AG04449 (cell line): ENCODE results near the gene LY6G6D.

Experiments used
- CTCF ChIA-PET: fragments of 350-600 bp; formaldehyde crosslinking; extraction: SDS; loops from one replicate; lab custom pipeline; 2021; ENCODE audit warnings: antibody characterized with exemption; lab: Yijun Ruan, JAX
- POLR2A ChIA-PET: fragments of 400-600, 350-600 bp; formaldehyde crosslinking; extraction: SDS; loops from one replicate; lab custom pipeline; 2020; ENCODE audit warnings: antibody characterized with exemption, inconsistent platforms; lab: Yijun Ruan, JAX
- DNase-seq: peaks from one replicate; pipeline ENCODE4 v3.0.0-alpha.2; 2010; ENCODE audit warnings: low read depth, low spot score
- H3K4me3 ChIP-seq: 2 replicates; pipeline ENCODE4 v1.5.1; 2011; ENCODE audit warnings: low read depth, mild to moderate bottlenecking, control low read depth, low read length
- TF ChIP-seq, protein P1 (sequence below): IDR thresholded peaks from one replicate; pipeline ENCODE4 v1.5.1; 2011; ENCODE audit warnings: mild to moderate bottlenecking, moderate library complexity, low read length, control low read depth, inconsistent platforms; ENCODE audit not compliant: insufficient read depth; ENCODE audit errors: missing control alignments

LY6G6D gene

DNA sequence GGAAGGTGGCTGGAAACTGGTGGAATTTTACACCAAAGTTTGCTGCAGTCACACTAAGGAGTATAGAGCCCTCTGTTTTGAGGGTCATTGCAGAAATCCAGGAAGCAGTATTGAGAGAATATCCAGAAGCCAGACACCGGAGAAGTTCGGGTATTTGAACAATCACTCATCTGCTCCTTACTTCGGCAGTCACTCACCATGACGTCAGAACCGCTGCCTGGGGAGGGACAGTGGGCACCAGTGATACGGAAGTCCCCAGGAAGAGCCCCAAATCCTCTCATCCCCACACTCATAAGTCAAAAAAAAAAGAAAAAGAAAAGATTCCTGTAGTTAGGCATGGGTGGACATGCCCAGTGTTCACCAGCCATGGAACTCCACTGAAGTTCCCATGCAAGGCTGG is 38.2 kb upstream of the LY6G6D start:
- TF ChIP-seq, protein P1, sequence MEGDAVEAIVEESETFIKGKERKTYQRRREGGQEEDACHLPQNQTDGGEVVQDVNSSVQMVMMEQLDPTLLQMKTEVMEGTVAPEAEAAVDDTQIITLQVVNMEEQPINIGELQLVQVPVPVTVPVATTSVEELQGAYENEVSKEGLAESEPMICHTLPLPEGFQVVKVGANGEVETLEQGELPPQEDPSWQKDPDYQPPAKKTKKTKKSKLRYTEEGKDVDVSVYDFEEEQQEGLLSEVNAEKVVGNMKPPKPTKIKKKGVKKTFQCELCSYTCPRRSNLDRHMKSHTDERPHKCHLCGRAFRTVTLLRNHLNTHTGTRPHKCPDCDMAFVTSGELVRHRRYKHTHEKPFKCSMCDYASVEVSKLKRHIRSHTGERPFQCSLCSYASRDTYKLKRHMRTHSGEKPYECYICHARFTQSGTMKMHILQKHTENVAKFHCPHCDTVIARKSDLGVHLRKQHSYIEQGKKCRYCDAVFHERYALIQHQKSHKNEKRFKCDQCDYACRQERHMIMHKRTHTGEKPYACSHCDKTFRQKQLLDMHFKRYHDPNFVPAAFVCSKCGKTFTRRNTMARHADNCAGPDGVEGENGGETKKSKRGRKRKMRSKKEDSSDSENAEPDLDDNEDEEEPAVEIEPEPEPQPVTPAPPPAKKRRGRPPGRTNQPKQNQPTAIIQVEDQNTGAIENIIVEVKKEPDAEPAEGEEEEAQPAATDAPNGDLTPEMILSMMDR = no peak
- POLR2A ChIA-PET = no interaction called here
- CTCF ChIA-PET = interaction anchor here (0.9 to 4.9 kb wide), 4 partner anchors 93 to 275 kb away, joined by 3 to 60 read pairs (median 12); no protein-coding TSS in a partner anchor
- DNase-seq = no peak
- H3K4me3 ChIP-seq = no peak overlapping the region

DNA sequence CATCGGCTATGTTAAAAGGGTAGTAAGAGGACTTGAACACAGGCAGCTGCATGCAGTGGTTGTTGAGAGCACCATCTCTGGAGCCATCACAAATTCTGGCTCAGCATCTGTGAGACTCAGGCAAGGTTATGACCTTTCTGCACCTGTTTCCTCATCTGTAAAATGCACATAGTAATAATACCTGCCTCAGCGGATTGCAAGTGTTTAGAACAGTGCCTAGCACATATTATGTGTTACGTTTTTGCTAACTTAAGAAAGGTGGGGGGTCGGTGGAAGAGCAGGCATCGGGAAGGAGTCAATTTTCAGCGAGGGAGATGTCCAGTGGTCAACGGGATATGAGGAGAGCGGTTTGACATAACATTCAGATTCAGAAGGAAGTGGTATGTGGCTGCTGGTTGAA is 37.2 kb upstream of the LY6G6D start:
- CTCF ChIA-PET = interaction anchor here (0.8 to 4.9 kb wide), 8 partner anchors 10 to 274 kb away, joined by 3 to 60 read pairs (median 8); partner anchors contain the start of gene NEU1
- DNase-seq = no peak
- H3K4me3 ChIP-seq = no peak overlapping the region
- TF ChIP-seq, protein P1 = no peak
- POLR2A ChIA-PET = no interaction called here

DNA sequence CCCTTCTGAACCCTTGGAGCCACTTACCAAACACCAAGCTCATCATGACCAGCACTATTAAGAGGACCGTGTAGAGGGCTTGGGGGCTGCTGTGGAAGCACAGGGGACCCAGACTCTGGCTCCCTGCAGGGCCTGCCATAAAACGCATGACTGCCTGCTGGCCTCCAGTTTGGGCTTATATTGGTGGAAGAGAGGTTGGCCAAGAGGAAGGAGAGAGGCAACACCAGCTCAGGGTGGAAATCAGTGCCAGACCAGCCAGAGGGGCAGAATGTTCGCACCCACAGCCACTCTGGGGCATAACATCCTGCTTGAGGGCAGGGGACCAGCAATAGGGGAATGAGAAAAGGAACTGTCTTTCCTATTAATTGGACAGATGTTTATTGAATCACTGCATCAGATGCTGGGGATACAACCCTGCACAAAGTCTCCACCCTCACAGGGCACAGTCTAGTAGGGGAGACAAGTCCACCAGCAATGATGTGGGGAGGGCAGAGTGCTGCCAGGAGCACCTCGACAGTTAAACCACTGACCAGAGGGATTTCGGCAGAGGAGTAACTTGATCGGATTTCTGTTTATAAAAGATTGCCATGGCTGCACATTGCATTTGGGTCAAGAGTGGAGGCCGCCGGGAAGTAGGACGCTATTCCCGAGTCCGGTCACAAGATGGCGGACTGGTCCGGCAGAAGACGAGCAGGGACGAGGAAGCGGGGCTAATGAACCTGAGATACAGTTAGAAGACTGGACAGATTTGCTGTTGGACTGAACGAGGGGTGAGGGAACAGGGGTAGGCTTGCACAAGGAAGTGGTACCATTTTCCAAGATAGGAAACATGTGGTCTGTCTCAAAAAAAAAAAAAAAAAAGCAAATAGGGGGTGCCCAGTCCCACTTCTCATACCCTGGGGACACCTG is 34.7 kb upstream of the LY6G6D start, which contains the start of gene LY6G5C:
Gene LY6G5C (minus strand): TSS at position 842 of the 909 bp plus-strand sequence. CDS start 694 bp downstream, at position 148.
- peak; percentile 64 for DNase-seq
- POLR2A ChIA-PET = interaction anchor here (0.6 to 1.1 kb wide), 3 partner anchors 67 to 147 kb away, joined by 3 to 4 read pairs (median 4); partner anchors contain the start of gene HSPA1B
- CTCF ChIA-PET = interaction anchor here (0.6 to 4.9 kb wide), 33 partner anchors 8 to 276 kb away, joined by 3 to 60 read pairs (median 5); partner anchors contain the start of genes ABHD16A, C6orf47, GPANK1 and HSPA1B
- TF ChIP-seq, protein P1 = peak; percentile 78
- H3K4me3 ChIP-seq = peak within 1 kb of the TSS; percentile 58

DNA sequence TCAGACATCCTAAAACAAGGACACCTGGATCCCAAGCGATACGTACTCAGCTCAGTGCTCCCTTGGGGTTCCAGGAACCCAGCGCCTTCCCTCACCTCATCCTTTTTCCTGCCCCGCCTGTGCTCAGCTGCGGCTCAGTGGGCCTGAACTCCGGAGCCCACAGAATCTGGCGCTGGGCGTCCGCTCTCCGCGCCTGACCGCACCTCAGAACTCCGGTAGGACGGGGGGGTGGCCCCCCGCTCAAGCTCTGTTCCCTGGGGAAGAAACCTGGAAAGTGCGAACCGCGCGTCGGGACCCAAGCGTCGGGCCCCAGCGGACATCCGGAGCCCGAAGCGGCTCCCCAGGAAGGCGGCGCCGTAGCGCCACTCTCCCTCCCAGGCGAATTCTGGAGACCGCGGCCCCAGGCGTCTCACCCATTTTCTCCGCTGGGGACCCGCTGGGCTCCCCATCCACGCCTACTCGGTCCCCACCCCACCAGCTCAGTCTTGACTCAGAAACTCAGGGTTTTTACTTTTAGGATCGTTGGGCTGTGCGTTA is 33.9 kb upstream of the LY6G6D start:
- POLR2A ChIA-PET = interaction anchor here (0.6 kb wide), 1 partner anchor 66 kb away, joined by 4 read pairs; no protein-coding TSS in a partner anchor
- H3K4me3 ChIP-seq = peak overlapping the region; percentile 58
- TF ChIP-seq, protein P1 = peak; percentile 21
- CTCF ChIA-PET = interaction anchor here (0.6 to 4.9 kb wide), 23 partner anchors 10 to 275 kb away, joined by 3 to 60 read pairs (median 6); partner anchors contain the start of genes ABHD16A, C6orf47, GPANK1 and HSPA1B
- no peak for DNase-seq

DNA sequence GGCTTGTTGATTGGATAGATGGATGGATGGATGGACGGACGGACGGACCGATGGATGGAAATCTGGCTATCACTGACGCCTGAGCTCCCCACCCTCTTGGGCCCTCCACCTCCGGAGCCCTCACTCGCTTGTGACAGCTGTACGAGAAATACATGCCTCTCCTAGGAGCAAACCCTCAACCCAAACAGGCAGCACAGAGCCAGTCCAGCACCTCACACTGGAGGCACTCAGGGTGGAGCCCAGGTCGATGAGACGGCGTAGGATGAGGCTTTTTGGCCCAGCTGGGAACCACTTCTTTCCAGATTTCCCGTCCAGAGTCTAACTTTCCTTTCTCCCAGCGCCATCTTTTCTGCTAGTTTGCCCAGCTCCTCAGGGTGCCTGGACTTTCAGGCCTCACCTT is 31.6 kb upstream of the LY6G6D start:
- CTCF ChIA-PET = interaction anchor here (1.5 to 2.4 kb wide), 2 partner anchors 124 to 268 kb away, joined by 3 to 9 read pairs; partner anchors contain the start of gene LSM2
- H3K4me3 ChIP-seq = no peak overlapping the region
- no peak for DNase-seq
- TF ChIP-seq, protein P1 = no peak
- POLR2A ChIA-PET = interaction anchor here (1.4 kb wide), 1 partner anchor 143 kb away, joined by 5 read pairs; no protein-coding TSS in a partner anchor
